Neural progenitor cell (in vitro differentiated cells): ENCODE data around the gene SFMBT2. TPM values are rescaled to one million over a fixed set of nuclear protein-coding genes. Genes with fewer than 3 reads are reported as not detected.

Experiments used
- DNase-seq: peaks from one replicate; pipeline ENCODE4 v3.0.0-alpha.2; 2016; ENCODE audit warnings: low spot score
- H2AFZ ChIP-seq: fragments of 200-600 bp; sonication (generic); replicated peaks from 2 replicates; pipeline ENCODE4 v1.6.1; 2016; ENCODE audit warnings: antibody characterized with exemption
- H3F3A ChIP-seq: fragments of 200-600 bp; sonication (generic); 2 replicates; pipeline ENCODE4 v1.6.1; 2016; ENCODE audit warnings: antibody characterized with exemption, low read depth
- H3K27ac ChIP-seq: fragments of 200-600 bp; sonication (generic); 2 replicates; pipeline ENCODE4 v1.5.1; 2016; ENCODE audit warnings: mild to moderate bottlenecking
- H3K27me3 ChIP-seq: fragments of 200-600 bp; sonication (generic); 2 replicates; pipeline ENCODE4 v1.6.1; 2016; ENCODE audit warnings: mild to moderate bottlenecking, moderate library complexity
- H3K36me3 ChIP-seq: fragments of 200-600 bp; sonication (generic); 2 replicates; pipeline ENCODE4 v1.5.1; 2016
- H3K4me1 ChIP-seq: fragments of 200-600 bp; sonication (generic); 2 replicates; pipeline ENCODE4 v1.6.1; 2016; ENCODE audit warnings: mixed run types
- H3K4me2 ChIP-seq: fragments of 200-600 bp; sonication (generic); 2 replicates; pipeline ENCODE4 v1.6.1; 2016
- H3K4me3 ChIP-seq: fragments of 200-600 bp; sonication (generic); 2 replicates; pipeline ENCODE4 v1.5.1; 2016
- H3K79me2 ChIP-seq: fragments of 200-600 bp; sonication (generic); 2 replicates; pipeline ENCODE4 v1.6.1; 2016; ENCODE audit warnings: low read depth
- H3K9ac ChIP-seq: fragments of 200-600 bp; sonication (generic); 2 replicates; pipeline ENCODE4 v1.6.1; 2016
- H3K9me3 ChIP-seq: fragments of 200-600 bp; sonication (generic); 2 replicates; pipeline ENCODE4 v1.5.1; 2016; ENCODE audit warnings: low read depth
- H4K20me1 ChIP-seq: fragments of 200-600 bp; sonication (generic); 2 replicates; pipeline ENCODE4 v1.6.1; 2016; ENCODE audit warnings: low read depth
- H3K27ac Mint-ChIP-seq: 3 replicates; pipeline ENCODE4 v1.8.0; 2021; ENCODE audit warnings: mixed read lengths
- H3K27me3 Mint-ChIP-seq: 2 replicates; pipeline ENCODE4 v1.8.0; 2022; ENCODE audit warnings: low read depth, mild to moderate bottlenecking, inconsistent platforms, moderate library complexity, mixed read lengths; ENCODE audit not compliant: insufficient read depth
- H3K36me3 Mint-ChIP-seq: 3 replicates; pipeline ENCODE4 v1.8.0; 2021; ENCODE audit warnings: mixed read lengths
- H3K4me1 Mint-ChIP-seq: 3 replicates; pipeline ENCODE4 v1.8.0; 2021; ENCODE audit warnings: mixed read lengths
- H3K4me3 Mint-ChIP-seq: 3 replicates; pipeline ENCODE4 v1.8.0; 2021; ENCODE audit warnings: mild to moderate bottlenecking, moderate library complexity, mixed read lengths
- H3K9me3 Mint-ChIP-seq: 3 replicates; pipeline ENCODE4 v1.8.0; 2020; ENCODE audit warnings: mixed read lengths
- CTCF ChIP-seq: fragments of 200-600 bp; sonication (generic); IDR thresholded peaks from 2 replicates; pipeline ENCODE4 v1.5.1; 2017; ENCODE audit warnings: antibody characterized with exemption, mild to moderate bottlenecking
- EZH2 ChIP-seq: fragments of 200-600 bp; sonication (generic); IDR thresholded peaks from 2 replicates; pipeline ENCODE4 v1.6.1; 2017; ENCODE audit warnings: antibody characterized with exemption, mild to moderate bottlenecking, moderate library complexity
- EZH2phosphoT487 ChIP-seq: fragments of 200-600 bp; sonication (generic); IDR thresholded peaks from 2 replicates; pipeline ENCODE4 v1.6.1; 2017; ENCODE audit warnings: antibody characterized with exemption
- total RNA-seq: library from RNA; depleted of rRNA; stranded (reverse); fragments of >200 nt; gene quantifications from 2 replicates; pipeline ENCODE4 v1.2.3, GENCODE V29; 2015; ENCODE audit warnings: low replicate concordance

The SFMBT2 gene
- 1.8 and 2.6 TPM in 2 replicates for total RNA-seq

DNA sequence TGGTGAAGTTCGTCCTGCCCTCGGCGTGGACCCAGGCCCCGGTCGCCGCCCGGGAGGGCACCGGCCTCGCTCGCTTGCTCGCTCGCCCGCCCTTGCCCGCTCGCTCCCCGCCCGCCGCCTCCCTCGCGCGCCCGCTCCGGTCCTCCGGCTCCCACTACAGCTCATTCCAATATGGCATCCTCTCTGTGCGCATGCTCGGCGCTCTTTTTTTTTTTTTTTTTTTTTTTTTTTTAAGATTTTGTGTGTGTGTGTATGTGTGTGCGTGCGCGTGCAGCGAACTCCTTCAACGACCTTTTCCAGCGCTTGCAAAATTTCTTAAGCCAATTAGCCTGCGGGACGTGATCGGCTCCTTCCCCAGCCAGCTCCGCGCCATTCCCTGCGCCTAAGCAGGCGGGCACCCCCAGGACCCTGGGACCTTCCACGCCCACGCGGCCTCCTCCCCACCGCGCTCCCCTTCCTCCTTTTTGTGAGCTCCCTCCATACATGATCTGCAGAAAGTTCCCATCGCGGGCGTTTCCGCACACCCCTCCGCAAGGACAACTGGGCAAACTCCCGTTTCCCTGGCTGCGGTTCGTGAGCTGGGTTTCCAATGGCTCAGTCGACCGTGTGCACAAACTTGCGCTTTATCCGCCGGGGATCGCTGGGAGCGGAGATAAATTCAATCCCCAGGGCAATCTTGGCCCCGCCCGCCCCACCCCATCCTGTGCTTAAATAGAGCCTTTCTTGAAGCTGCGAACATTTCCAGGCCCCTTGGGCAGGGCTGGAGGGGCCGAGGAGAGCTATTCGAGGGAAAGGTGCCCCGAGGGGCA, at the start of gene SFMBT2:
SFMBT2 (minus strand) TSS at position 173 of the 809 bp plus-strand sequence. CDS start 29,136 bp downstream, outside the sequence.
- no peak within 1 kb of the TSS for H3K9ac ChIP-seq
- H3F3A ChIP-seq, result peaks cover 17% of the 10 kb centered on the region
- Mint-ChIP-seq H3K27me3 (peaks cover 41% of the 10 kb centered on the region), H3K4me1 (peaks cover 19% of the 10 kb centered on the region), H3K4me3 (peak within 1 kb of the TSS; percentile 94), H3K9me3 (no peaks in the 10 kb centered on the region), H3K27ac (peak within 1 kb of the TSS; percentile 15), H3K36me3 (no peaks in the 10 kb centered on the region)
- no peaks in the 10 kb centered on the region for H3K36me3 ChIP-seq
- H3K4me2 ChIP-seq, result peak within 1 kb of the TSS; percentile 98
- peak within 1 kb of the TSS; percentile 97 for H2AFZ ChIP-seq
- H3K27ac ChIP-seq, result no peak within 1 kb of the TSS
- peaks cover 5% of the 10 kb centered on the region for H4K20me1 ChIP-seq
- peaks cover 96% of the 10 kb centered on the region for H3K27me3 ChIP-seq
- no peaks in the 10 kb centered on the region for H3K9me3 ChIP-seq
- peak; percentile 82 for DNase-seq
- peaks cover 24% of the 10 kb centered on the region for H3K4me1 ChIP-seq
- no peaks in the 10 kb centered on the region for H3K79me2 ChIP-seq
- peak within 1 kb of the TSS; percentile 68 for H3K4me3 ChIP-seq
- no peak for TF ChIP-seq EZH2phosphoT487
- no peak for TF ChIP-seq EZH2
- no peak for TF ChIP-seq CTCF

GRCh38 chr10:7460006-7460405, 49.2 kb upstream of the SFMBT2 start:
- H3K27me3 Mint-ChIP-seq, result peaks cover 4% of the 10 kb centered on the region
- H3K27ac ChIP-seq, result no peak overlapping the region
- peaks cover 10% of the 10 kb centered on the region for H3K4me1 Mint-ChIP-seq

DNA sequence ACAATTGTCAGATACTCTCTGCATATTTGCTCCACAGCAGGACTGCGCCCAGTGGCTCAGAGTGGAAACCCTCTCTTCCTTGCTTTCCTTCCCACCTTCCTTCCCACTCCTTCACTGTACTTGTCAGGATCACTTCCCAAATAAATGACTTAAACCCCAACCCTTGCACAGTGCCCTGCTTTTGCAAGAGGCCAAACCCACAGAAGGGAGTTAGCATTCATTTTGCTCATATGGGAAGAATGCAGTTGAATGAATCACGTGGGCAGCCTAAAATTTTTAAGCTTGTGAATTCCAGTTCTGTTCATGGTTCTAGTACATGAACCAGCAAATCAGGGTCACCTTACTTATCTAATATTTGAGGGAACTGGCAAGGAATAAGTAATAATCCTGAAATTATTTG, 47.7 kb upstream of the SFMBT2 start:
- Histone ChIP-seq H3K9me3 (no peaks in the 10 kb centered on the region), H3K9ac (no peak overlapping the region), H3K27me3 (no peaks in the 10 kb centered on the region), H4K20me1 (no peaks in the 10 kb centered on the region), H3K79me2 (no peaks in the 10 kb centered on the region), H3K27ac (no peak overlapping the region), H3K4me2 (no peak overlapping the region), H3F3A (no peaks in the 10 kb centered on the region), H3K4me3 (no peak overlapping the region), H3K36me3 (no peaks in the 10 kb centered on the region), H3K4me1 (no peaks in the 10 kb centered on the region), H2AFZ (no peak overlapping the region)
- Mint-ChIP-seq H3K9me3 (no peaks in the 10 kb centered on the region), H3K27ac (no peak overlapping the region), H3K4me1 (peaks cover 10% of the 10 kb centered on the region), H3K36me3 (no peaks in the 10 kb centered on the region), H3K27me3 (peaks cover 2% of the 10 kb centered on the region), H3K4me3 (no peak overlapping the region)
- DNase-seq, result no peak
- no peak for TF ChIP-seq EZH2phosphoT487
- TF ChIP-seq EZH2, result no peak
- TF ChIP-seq CTCF, result no peak

More at GRCh38 chr10:7460006-7460405, 49.2 kb upstream of the SFMBT2 start:
- H3K27ac Mint-ChIP-seq, result no peak overlapping the region
- no peak overlapping the region for H3K4me3 ChIP-seq
- H3K4me1 ChIP-seq, result no peaks in the 10 kb centered on the region
- no peak overlapping the region for H3K9ac ChIP-seq
- TF ChIP-seq EZH2, result no peak
- no peak for TF ChIP-seq EZH2phosphoT487
- TF ChIP-seq CTCF, result no peak
- DNase-seq, result no peak
- H3F3A ChIP-seq, result no peaks in the 10 kb centered on the region
- H3K79me2 ChIP-seq, result no peaks in the 10 kb centered on the region
- no peak overlapping the region for H3K4me2 ChIP-seq
- no peaks in the 10 kb centered on the region for H3K9me3 Mint-ChIP-seq
- H3K4me3 Mint-ChIP-seq, result no peak overlapping the region
- no peaks in the 10 kb centered on the region for H3K36me3 ChIP-seq
- no peaks in the 10 kb centered on the region for H3K36me3 Mint-ChIP-seq
- no peaks in the 10 kb centered on the region for H3K27me3 ChIP-seq
- no peaks in the 10 kb centered on the region for H3K9me3 ChIP-seq
- H4K20me1 ChIP-seq, result no peaks in the 10 kb centered on the region
- no peak overlapping the region for H2AFZ ChIP-seq
